ENCODE results near the gene GLI1. TPM values are rescaled to one million over a fixed set of nuclear protein-coding genes. Genes with fewer than 3 reads are reported as not detected.
"Not testable (repeated sequence)": the region's sequence is repeated elsewhere in the genome, so short reads cannot be mapped to it uniquely, and the experiment has no call there.

Gene GLI1
- total RNA-seq, 1 donor from 2014 or later, result 0.58 TPM

DNA sequence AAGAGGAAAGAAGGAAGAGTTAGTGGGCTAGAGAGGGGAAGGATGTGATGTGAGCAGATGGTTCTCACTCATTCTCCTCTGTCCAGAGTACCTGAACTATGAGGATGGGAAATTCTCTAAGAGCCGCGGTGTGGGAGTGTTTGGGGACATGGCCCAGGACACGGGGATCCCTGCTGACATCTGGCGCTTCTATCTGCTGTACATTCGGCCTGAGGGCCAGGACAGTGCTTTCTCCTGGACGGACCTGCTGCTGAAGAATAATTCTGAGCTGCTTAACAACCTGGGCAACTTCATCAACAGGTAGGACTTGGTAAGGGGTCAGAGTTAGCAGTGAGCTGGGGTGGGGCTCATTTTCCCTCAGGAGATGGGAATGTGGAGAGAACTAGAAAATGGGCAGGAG, 53.1 kb downstream of the GLI1 start:
- Mint-ChIP-seq H3K4me3 (peak overlapping the region; percentile 25), H3K4me1 (peaks cover 3% of the 10 kb centered on the region), H3K9me3 (no peaks in the 10 kb centered on the region), H3K36me3 (ENCODE audit: low read depth) (peaks cover 27% of the 10 kb centered on the region), H3K27ac (ENCODE audit: unreplicated experiment) (no peak overlapping the region), H3K27me3 (ENCODE audit: low read depth) (no peaks in the 10 kb centered on the region)
- TF ChIP-seq, protein P1, sequence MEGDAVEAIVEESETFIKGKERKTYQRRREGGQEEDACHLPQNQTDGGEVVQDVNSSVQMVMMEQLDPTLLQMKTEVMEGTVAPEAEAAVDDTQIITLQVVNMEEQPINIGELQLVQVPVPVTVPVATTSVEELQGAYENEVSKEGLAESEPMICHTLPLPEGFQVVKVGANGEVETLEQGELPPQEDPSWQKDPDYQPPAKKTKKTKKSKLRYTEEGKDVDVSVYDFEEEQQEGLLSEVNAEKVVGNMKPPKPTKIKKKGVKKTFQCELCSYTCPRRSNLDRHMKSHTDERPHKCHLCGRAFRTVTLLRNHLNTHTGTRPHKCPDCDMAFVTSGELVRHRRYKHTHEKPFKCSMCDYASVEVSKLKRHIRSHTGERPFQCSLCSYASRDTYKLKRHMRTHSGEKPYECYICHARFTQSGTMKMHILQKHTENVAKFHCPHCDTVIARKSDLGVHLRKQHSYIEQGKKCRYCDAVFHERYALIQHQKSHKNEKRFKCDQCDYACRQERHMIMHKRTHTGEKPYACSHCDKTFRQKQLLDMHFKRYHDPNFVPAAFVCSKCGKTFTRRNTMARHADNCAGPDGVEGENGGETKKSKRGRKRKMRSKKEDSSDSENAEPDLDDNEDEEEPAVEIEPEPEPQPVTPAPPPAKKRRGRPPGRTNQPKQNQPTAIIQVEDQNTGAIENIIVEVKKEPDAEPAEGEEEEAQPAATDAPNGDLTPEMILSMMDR (conservative IDR thresholded peaks at IDR 0.05), result no peak
- no peak for DNase-seq (ENCODE audit: low read depth, low spot score)

DNA sequence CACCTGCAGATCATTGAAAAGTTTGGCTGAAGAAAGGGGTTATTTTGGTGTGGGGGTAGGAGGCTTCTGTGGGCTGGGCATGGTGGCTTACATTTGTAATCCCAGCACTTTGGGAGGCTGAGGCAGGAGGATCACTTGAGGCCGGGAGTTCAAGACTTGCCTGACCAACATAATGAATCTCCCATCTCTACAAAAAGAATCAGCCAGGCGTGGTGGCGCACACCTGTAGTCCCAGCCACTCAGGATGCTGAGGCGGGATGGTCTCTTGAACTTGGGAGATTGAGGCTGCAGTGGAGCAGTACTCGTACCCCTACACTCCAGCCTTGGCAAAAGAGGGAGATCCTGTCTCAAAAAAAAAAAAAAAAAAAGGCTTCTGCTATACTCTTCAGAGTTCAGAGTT, 53.7 kb downstream of the GLI1 start:
- no peak for DNase-seq (ENCODE audit: low read depth, low spot score)
- Mint-ChIP-seq H3K4me3 (peak overlapping the region; percentile 25), H3K36me3 (ENCODE audit: low read depth) (peaks cover 27% of the 10 kb centered on the region), H3K9me3 (no peaks in the 10 kb centered on the region), H3K4me1 (peaks cover 6% of the 10 kb centered on the region), H3K27ac (ENCODE audit: unreplicated experiment) (no peak overlapping the region), H3K27me3 (ENCODE audit: low read depth) (no peaks in the 10 kb centered on the region)
- TF ChIP-seq, protein P1 (conservative IDR thresholded peaks at IDR 0.05), result no peak

DNA sequence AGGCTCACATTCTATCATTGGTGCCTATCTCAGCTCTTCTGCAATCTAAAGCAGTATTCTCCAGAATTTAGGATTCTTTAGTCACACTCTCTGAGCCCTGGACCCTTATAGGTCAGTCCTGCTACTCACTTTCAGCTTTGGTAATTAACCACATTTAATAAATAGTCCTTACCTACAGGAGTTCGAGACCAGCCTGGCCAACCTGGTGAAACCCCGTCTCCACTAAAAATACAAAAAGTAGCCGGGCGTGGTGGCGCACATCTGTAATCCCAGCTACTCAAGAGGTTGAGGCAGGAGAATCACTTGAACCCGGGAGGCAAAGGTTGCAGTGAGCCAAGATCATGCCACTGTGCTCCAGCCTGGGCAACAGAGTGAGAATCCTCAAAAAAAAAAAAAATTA, 54.1 kb downstream of the GLI1 start:
- H3K27me3 Mint-ChIP-seq (ENCODE audit: low read depth); H3K4me1 Mint-ChIP-seq; H3K4me3 Mint-ChIP-seq; H3K27ac Mint-ChIP-seq (ENCODE audit: unreplicated experiment); DNase-seq (ENCODE audit: low read depth, low spot score); H3K9me3 Mint-ChIP-seq: not testable (repeated sequence)
- peaks cover 28% of the 10 kb centered on the region for H3K36me3 Mint-ChIP-seq (ENCODE audit: low read depth)

DNA sequence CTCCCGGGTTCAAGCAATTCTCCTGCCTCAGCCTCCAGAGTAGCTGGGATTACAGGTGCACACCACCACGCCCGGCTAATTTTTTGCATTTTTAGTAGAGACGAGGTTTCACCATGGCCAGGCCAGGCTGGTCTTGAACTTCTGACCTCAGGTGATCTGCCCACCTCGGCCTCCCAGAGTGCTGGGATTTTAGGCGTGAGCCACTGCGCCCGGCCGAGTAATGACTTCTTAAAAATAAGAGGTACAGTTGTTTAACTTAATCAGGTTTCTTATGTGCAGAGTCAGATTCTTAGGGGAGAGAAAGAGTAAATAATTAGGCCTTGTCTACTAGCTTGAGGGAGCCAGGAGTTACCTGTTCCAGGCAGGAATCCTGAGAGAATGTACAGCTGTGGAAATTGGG, 54.7 kb downstream of the GLI1 start:
- not testable (repeated sequence) for DNase-seq (ENCODE audit: low read depth, low spot score); H3K27ac Mint-ChIP-seq (ENCODE audit: unreplicated experiment); H3K9me3 Mint-ChIP-seq; H3K4me3 Mint-ChIP-seq; H3K27me3 Mint-ChIP-seq (ENCODE audit: low read depth)
- Mint-ChIP-seq H3K36me3 (ENCODE audit: low read depth) (peaks cover 28% of the 10 kb centered on the region), H3K4me1 (peaks cover 16% of the 10 kb centered on the region)

DNA sequence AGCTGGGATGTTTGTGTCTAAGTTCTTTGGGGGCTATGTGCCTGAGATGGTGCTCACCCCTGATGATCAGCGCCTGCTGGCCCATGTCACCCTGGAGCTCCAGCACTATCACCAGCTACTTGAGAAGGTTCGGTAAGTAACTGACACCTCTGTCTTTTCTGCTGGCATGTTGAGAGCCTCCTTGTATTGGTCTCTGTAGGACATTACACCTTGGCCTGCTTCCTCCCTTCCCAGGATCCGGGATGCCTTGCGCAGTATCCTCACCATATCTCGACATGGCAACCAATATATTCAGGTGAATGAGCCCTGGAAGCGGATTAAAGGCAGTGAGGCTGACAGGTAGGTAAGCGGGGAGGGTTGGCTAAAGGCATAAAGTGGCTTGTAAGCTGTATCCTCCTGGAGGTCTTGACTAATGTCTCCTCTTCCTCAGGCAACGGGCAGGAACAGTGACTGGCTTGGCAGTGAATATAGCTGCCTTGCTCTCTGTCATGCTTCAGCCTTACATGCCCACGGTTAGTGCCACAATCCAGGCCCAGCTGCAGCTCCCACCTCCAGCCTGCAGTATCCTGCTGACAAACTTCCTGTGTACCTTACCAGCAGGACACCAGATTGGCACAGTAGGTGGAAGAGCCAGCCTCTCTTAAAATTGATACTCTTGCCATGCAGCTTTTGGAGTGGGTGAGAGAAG, 55.3 kb downstream of the GLI1 start:
- Mint-ChIP-seq H3K4me3 (no peak overlapping the region), H3K9me3 (no peaks in the 10 kb centered on the region), H3K36me3 (ENCODE audit: low read depth) (peaks cover 26% of the 10 kb centered on the region), H3K27ac (ENCODE audit: unreplicated experiment) (no peak overlapping the region), H3K4me1 (peaks cover 22% of the 10 kb centered on the region), H3K27me3 (ENCODE audit: low read depth) (no peaks in the 10 kb centered on the region)
- DNase-seq (ENCODE audit: low read depth, low spot score), result no peak
- TF ChIP-seq, protein P1 (conservative IDR thresholded peaks at IDR 0.05), result no peak

DNA sequence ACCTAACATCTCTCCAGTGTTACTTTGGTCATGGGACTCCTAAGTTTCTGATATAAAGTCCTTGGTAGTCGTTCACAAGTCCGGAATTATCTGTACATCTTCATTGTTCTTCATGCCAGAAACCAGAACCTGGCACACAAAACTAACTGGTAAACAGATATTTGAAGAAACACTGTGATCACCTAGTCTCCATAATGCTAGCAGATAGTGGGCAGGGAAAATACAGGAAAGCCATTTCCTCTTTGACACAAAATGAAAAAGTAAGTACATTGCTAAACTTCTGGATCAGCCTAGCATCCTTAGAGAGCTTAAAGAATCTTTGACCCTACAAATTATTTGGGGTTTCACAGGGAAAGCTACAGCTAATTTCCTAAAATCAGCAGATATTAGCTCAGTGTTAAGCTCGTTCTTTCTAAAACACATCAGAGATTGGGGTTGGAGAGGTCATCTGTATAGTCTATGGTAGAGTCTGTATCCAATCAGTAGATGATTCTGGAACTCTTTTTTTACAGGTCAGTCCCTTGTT, 55.9 kb downstream of the GLI1 start:
- Mint-ChIP-seq H3K36me3 (ENCODE audit: low read depth) (peaks cover 28% of the 10 kb centered on the region), H3K27ac (ENCODE audit: unreplicated experiment) (no peak overlapping the region), H3K4me3 (peak overlapping the region; percentile 59), H3K9me3 (no peaks in the 10 kb centered on the region), H3K4me1 (peaks cover 25% of the 10 kb centered on the region), H3K27me3 (ENCODE audit: low read depth) (peaks cover 4% of the 10 kb centered on the region)
- TF ChIP-seq, protein P1 (conservative IDR thresholded peaks at IDR 0.05), result no peak
- DNase-seq (ENCODE audit: low read depth, low spot score), result no peak

Data from neural crest cell (in vitro differentiated cells).